ENCODE data around the gene SFXN5. TPM values are rescaled to one million over a fixed set of nuclear protein-coding genes. Genes with fewer than 3 reads are reported as not detected.

SFXN5 gene
- total and polyA plus RNA-seq, 2 of the 4 experiments (the other 2 are of a cell fraction): 8.6 to 17.0 TPM

GRCh38 chr2:72981536-72981935 is 90.0 kb downstream of the SFXN5 start:
- H3K23ac ChIP-seq (ENCODE audit: low read depth, low read length): no peak overlapping the region
- H4K5ac ChIP-seq (ENCODE audit: low read depth, low read length): no peak overlapping the region
- H2BK15ac ChIP-seq (ENCODE audit: low read depth, low read length): no peak overlapping the region
- dilution Hi-C loops (cut with HindIII; ENCODE audit: low sequenced_read_pairs, unreplicated experiment) (no loop called here), intact Hi-C loops (cut with micrococcal nuclease) (no loop called here), in situ Hi-C loops (cut with MboI; ENCODE audit: low sequenced_read_pairs) (no loop called here)
- TF ChIP-seq FOS (IDR thresholded peaks at IDR 0.05; ENCODE audit: low read depth, low read length) (no peak), POLR2A (IDR thresholded peaks at IDR 0.05; ENCODE audit: low read depth, low read length) (no peak), SMC3 (IDR thresholded peaks at IDR 0.05; ENCODE audit: low read depth, low read length) (no peak), NFE2L2 (IDR thresholded peaks at IDR 0.05; ENCODE audit: low read depth, low read length) (no peak), MAFK (IDR thresholded peaks at IDR 0.05; ENCODE audit: low read depth, low read length) (no peak), BHLHE40 (IDR thresholded peaks at IDR 0.05; ENCODE audit: low read depth, low read length) (no peak), MXI1 (IDR thresholded peaks at IDR 0.05; ENCODE audit: borderline replicate concordance, low read depth, low read length) (no peak), RCOR1 (IDR thresholded peaks at IDR 0.05; ENCODE audit: insufficient replicate concordance, low read length) (no peak), USF2 (IDR thresholded peaks at IDR 0.05; ENCODE audit: low read depth, low read length) (no peak), RAD21 (IDR thresholded peaks at IDR 0.05; ENCODE audit: low read length) (no peak)
- H3K9me1 ChIP-seq (ENCODE audit: insufficient read depth, low read length): peaks cover 11% of the 10 kb centered on the region; the same call in 1 of the 2 replicates
- no peaks in the 10 kb centered on the region for H3K27me3 ChIP-seq (ENCODE audit: control insufficient read depth, insufficient read depth, low read length)
- no peaks in the 10 kb centered on the region for H3K9me3 ChIP-seq (ENCODE audit: control insufficient read depth, insufficient read depth, low read length)
- no peak overlapping the region for H3K18ac ChIP-seq (ENCODE audit: low read depth, low read length)
- DNase-seq: no peak
- ATAC-seq (ENCODE audit: low read depth): no peak
- no peak overlapping the region for H3K4ac ChIP-seq (ENCODE audit: low read depth, low read length)
- H3K36me3 ChIP-seq (ENCODE audit: control insufficient read depth, insufficient read depth, low read length): no peaks in the 10 kb centered on the region; the same call in 1 of the 2 replicates
- no peak overlapping the region for H2BK120ac ChIP-seq (ENCODE audit: low read depth, low read length)
- no peaks in the 10 kb centered on the region for H4K20me1 ChIP-seq (ENCODE audit: insufficient read depth, low read length)
- H2AK5ac ChIP-seq (ENCODE audit: low read depth, low read length): no peak overlapping the region
- H3K9ac ChIP-seq (ENCODE audit: low read depth, low read length): no peak overlapping the region
- no peak overlapping the region for H2AFZ ChIP-seq (replicated peaks; ENCODE audit: low read length, poor library complexity)
- H2AK9ac ChIP-seq (replicated peaks; ENCODE audit: low read depth, low read length, poor library complexity): no peak overlapping the region
- no peak overlapping the region for H3K14ac ChIP-seq (replicated peaks; ENCODE audit: low read depth, low read length)
- no peak overlapping the region for H2BK5ac ChIP-seq (ENCODE audit: low read depth, low read length, poor library complexity, severe bottlenecking)
- no peak overlapping the region for H3K4me2 ChIP-seq (ENCODE audit: low read depth, low read length)
- H2BK20ac ChIP-seq (ENCODE audit: low read depth, low read length): no peak overlapping the region
- H4K8ac ChIP-seq (ENCODE audit: low read depth in 2 of 2, low read length in 2 of 2): no peak overlapping the region
- peaks cover 4% of the 10 kb centered on the region; the same call in 1 of the 2 replicates for H3K4me1 ChIP-seq (ENCODE audit: control insufficient read depth, insufficient read depth, low read length)
- H4K91ac ChIP-seq (ENCODE audit: insufficient read depth, low read depth, low read length): no peak overlapping the region
- CTCF ChIA-PET: no interaction called here
- H3K56ac ChIP-seq (ENCODE audit: extremely low read depth, insufficient read depth, low read length): no peak overlapping the region
- no peak overlapping the region for H3K4me3 ChIP-seq (ENCODE audit: insufficient read depth, low read depth, low read length)
- WGBS, 2 experiments (ENCODE audit: extremely low coverage in 2 of 2, insufficient read length in 1 of 2): 100% methylated on average over 3 of the region's 5 CpGs; no CpG with 5 or more reads in 1 of the 2 experiments
- no TSS peak for BruUV-seq (replicated peaks)
- POLR2A ChIA-PET (ENCODE audit: unreplicated experiment): no interaction called here
- H3K79me1 ChIP-seq (ENCODE audit: low read depth in 1 of 2, low read length in 2 of 2): no peaks in the 10 kb centered on the region
- no peak overlapping the region for H3K27ac ChIP-seq (ENCODE audit: insufficient read depth, low read length)

Measured in IMR-90 (cell line).